ENCODE results near the gene TTC6. TPM values are rescaled to one million over a fixed set of nuclear protein-coding genes. Genes with fewer than 3 reads are reported as not detected.
"Not testable (repeated sequence)": the region's sequence is repeated elsewhere in the genome, so short reads cannot be mapped to it uniquely, and the experiment has no call there.

The TTC6 gene
- polyA plus RNA-seq: not detected

DNA sequence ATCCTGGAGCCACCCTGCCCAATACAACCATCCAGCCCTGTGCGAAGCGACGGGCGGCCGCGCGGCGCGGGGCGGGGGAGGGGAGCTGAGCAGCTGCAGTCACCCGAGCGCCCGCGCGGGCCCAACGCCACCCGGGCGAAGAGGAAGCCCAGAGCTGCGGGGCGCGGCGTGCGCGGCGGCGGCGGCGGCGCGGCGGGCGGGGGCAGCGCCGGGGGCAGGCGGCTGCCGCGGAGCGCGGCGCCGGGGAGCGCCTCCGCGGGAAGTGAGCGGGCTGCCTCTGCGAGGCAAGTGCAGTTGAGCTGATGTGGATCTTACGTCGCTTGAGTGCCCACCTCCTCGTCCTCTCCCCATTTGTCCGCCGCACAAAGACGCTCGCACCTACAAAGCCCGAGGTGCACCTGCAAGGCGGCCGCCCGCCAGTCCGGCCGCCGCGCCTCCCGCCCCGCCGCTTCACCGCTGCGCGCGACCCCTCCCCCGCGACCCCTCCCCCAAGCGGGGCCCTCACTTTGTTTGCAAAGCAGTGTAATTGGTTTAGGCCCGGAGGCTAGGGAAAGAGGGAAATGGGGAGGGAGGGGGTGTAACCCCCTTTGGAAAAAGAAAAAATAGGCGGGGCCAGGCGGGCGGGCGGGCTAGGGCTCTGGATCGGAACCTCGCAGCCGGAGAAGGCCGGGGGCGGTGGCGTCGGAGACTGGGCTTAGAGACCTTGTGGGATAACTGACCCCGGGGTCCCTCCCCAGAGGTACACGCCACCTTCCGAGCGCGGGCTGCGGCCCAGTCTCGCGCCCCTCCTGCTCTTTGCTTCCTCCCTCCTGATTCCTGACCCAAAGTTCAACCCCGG, at the start of gene TTC6, which contains the start of gene FOXA1:
TSS of gene TTC6 (plus strand) at position 659 of the 838 bp plus-strand sequence. CDS start 26,436 bp downstream, outside the sequence.
TSS of gene FOXA1 (minus strand) at position 279 of the 838 bp plus-strand sequence. CDS start at position 2, 277 bp downstream.
- H3K9me3 Mint-ChIP-seq: peaks cover 10 to 61% (median 37%) of the 10 kb centered on the region in 6 donors
- no peak for DNase-seq
- peaks cover 32 to 56% (median 34%) of the 10 kb centered on the region in 3 donors for H3K27me3 Mint-ChIP-seq (ENCODE audit: low read depth in 3 of 3)
- peaks cover 11 to 24% of the 10 kb centered on the region in 2 donors for H3K4me1 Mint-ChIP-seq
- H3K27ac Mint-ChIP-seq: no peak within 1 kb of the TSS
- H3K4me3 Mint-ChIP-seq: peak within 1 kb of the TSS; percentile 21 to 60 (median 48)
- H3K36me3 Mint-ChIP-seq: peaks cover 0 to 19% (median 18%) of the 10 kb centered on the region in 3 donors

GRCh38 chr14:37546621-37547447, 48.6 kb upstream of the TTC6 start:
- H3K9me3 Mint-ChIP-seq: peaks cover 0 to 19% (median 1%) of the 10 kb centered on the region in 6 donors
- DNase-seq: no peak
- H3K4me1 Mint-ChIP-seq: no peaks in the 10 kb centered on the region

GRCh38 chr14:37550511-37550910, 44.9 kb upstream of the TTC6 start:
- Mint-ChIP-seq H3K4me3 (no peak overlapping the region), H3K36me3 (peaks cover 0 to 5% (median 0%) of the 10 kb centered on the region in 3 donors), H3K4me1 (no peaks in the 10 kb centered on the region)

More at GRCh38 chr14:37546621-37547447, 48.6 kb upstream of the TTC6 start:
- H3K36me3 Mint-ChIP-seq: no peaks in the 10 kb centered on the region
- no peaks in the 10 kb centered on the region for H3K27me3 Mint-ChIP-seq (ENCODE audit: low read depth in 3 of 3)
- no peak overlapping the region for H3K4me3 Mint-ChIP-seq
- no peak overlapping the region for H3K27ac Mint-ChIP-seq

DNA sequence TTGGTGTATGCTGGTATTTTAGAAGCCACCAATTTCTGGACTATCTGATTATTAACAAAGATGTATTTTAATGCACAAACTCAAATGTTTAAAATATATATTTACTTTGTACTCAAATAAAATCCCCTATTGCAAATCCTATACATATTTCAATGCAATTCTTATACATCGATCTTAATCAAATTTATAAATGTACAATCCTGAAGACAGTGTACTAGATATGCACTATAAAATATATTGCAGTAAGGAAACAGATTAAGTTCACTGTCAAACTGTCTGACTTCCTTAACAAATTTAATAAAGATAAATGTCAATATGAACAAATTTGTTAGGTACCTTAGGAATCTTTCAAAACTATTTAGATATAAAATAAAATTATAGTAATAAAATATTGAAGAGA, 44.3 kb upstream of the TTC6 start:
- Mint-ChIP-seq H3K4me3 (no peak overlapping the region), H3K27me3 (ENCODE audit: low read depth in 3 of 3) (no peaks in the 10 kb centered on the region), H3K36me3 (peaks cover 0 to 5% (median 0%) of the 10 kb centered on the region in 3 donors), H3K27ac (no peak overlapping the region), H3K4me1 (no peaks in the 10 kb centered on the region), H3K9me3 (peaks cover 3 to 25% (median 7%) of the 10 kb centered on the region in 6 donors)
- no peak for DNase-seq

More at GRCh38 chr14:37550511-37550910, 44.9 kb upstream of the TTC6 start:
- peaks cover 3 to 29% (median 7%) of the 10 kb centered on the region in 6 donors for H3K9me3 Mint-ChIP-seq
- DNase-seq: no peak
- no peaks in the 10 kb centered on the region for H3K27me3 Mint-ChIP-seq (ENCODE audit: low read depth in 3 of 3)
- H3K27ac Mint-ChIP-seq: no peak overlapping the region

DNA sequence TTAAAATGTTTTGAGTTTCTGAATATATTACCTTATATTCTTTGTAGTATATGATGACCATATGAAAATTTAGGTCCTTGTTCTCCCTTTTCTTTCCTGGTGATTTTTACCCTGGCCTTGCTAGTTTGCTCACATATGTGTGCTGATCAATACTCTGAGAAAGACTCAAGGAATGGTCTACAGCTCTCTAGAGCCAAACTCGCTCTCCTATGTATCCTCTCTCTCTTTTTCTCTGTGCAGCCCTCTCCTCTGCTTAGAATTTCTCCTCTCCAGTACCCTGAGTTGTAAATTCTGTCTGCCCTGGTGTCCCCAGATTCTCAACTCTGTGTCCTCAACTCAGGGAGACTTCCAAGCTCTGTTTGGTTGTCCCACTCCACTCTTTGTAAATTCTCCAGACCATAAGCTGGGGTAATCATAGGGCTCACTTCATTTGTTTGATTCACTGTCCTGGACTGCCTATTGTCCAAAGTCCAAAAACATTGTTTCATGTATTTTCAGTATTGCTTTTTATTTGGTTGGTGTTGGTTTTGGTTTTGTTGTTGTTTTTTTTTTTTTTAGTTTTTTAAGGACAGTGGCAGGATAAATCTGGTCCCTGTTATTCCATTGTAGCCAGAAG, 41.4 kb upstream of the TTC6 start:
- Mint-ChIP-seq H3K36me3 (peaks cover 4 to 9% (median 4%) of the 10 kb centered on the region in 3 donors), H3K4me3 (no peak overlapping the region), H3K4me1 (no peaks in the 10 kb centered on the region), H3K9me3 (peaks cover 9 to 51% (median 20%) of the 10 kb centered on the region in 6 donors), H3K27ac (no peak overlapping the region), H3K27me3 (ENCODE audit: low read depth in 3 of 3) (peaks cover 0 to 1% (median 0%) of the 10 kb centered on the region in 3 donors)
- DNase-seq: no peak

GRCh38 chr14:37555596-37555995, 39.8 kb upstream of the TTC6 start:
- H3K4me1 Mint-ChIP-seq; H3K4me3 Mint-ChIP-seq; H3K27me3 Mint-ChIP-seq (ENCODE audit: low read depth in 3 of 3); H3K36me3 Mint-ChIP-seq; DNase-seq; H3K27ac Mint-ChIP-seq: not testable (repeated sequence)
- H3K9me3 Mint-ChIP-seq: peaks cover 12 to 52% (median 21%) of the 10 kb centered on the region in 6 donors

- Mint-ChIP-seq H3K4me1 (no peaks in the 10 kb centered on the region), H3K4me3 (no peak overlapping the region), H3K27ac (no peak overlapping the region), H3K27me3 (ENCODE audit: low read depth in 3 of 3) (peaks cover 0 to 1% (median 0%) of the 10 kb centered on the region in 3 donors), H3K9me3 (peaks cover 9 to 37% (median 25%) of the 10 kb centered on the region in 6 donors), H3K36me3 (peaks cover 4 to 8% (median 4%) of the 10 kb centered on the region in 3 donors)
- DNase-seq: no peak
These were observed 36.7 kb upstream of the TTC6 start for GRCh38 chr14:37558740-37559139.

GRCh38 chr14:37559386-37559785, 36.0 kb upstream of the TTC6 start:
- Mint-ChIP-seq H3K4me1 (no peaks in the 10 kb centered on the region), H3K27ac (no peak overlapping the region), H3K4me3 (no peak overlapping the region), H3K9me3 (peaks cover 9 to 31% (median 22%) of the 10 kb centered on the region in 6 donors), H3K27me3 (ENCODE audit: low read depth in 3 of 3) (peaks cover 0 to 1% (median 0%) of the 10 kb centered on the region in 3 donors), H3K36me3 (peaks cover 4% of the 10 kb centered on the region in 3 donors)
- no peak for DNase-seq

DNA sequence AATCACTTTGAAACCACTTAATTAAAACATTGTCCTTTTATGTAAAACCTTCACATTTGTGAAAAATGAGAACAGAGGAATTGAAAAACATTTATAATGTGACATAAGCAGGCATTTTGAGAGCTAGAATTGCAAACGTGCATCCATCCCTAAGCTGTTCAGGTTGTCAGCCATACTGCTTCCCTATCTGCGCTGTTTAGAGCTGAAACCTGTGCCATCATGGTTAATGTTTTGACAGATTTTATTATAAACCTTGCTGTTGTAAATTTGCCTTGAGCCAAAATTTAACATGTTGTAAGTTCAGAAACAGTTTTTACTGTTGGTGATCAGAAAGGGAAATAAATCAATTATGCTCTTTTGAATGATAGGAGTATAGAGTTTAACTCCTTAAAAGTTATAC, 32.2 kb upstream of the TTC6 start:
- Mint-ChIP-seq H3K36me3 (no peaks in the 10 kb centered on the region), H3K4me3 (no peak overlapping the region)

GRCh38 chr14:37565550-37565949, 29.9 kb upstream of the TTC6 start:
- Mint-ChIP-seq H3K27ac (no peak overlapping the region), H3K9me3 (peaks cover 0 to 9% (median 4%) of the 10 kb centered on the region in 6 donors), H3K27me3 (ENCODE audit: low read depth in 3 of 3) (no peaks in the 10 kb centered on the region), H3K4me3 (no peak overlapping the region), H3K36me3 (no peaks in the 10 kb centered on the region), H3K4me1 (no peaks in the 10 kb centered on the region)
- no peak for DNase-seq

More for the DNA sequence above, 32.2 kb upstream of the TTC6 start:
- H3K9me3 Mint-ChIP-seq: peaks cover 3 to 16% (median 7%) of the 10 kb centered on the region in 6 donors
- no peaks in the 10 kb centered on the region for H3K27me3 Mint-ChIP-seq (ENCODE audit: low read depth in 3 of 3)
- H3K27ac Mint-ChIP-seq: no peak overlapping the region
- no peaks in the 10 kb centered on the region for H3K4me1 Mint-ChIP-seq
- no peak for DNase-seq

GRCh38 chr14:37566811-37567371, 28.5 kb upstream of the TTC6 start:
- H3K4me3 Mint-ChIP-seq: no peak overlapping the region
- H3K36me3 Mint-ChIP-seq: no peaks in the 10 kb centered on the region

GRCh38 chr14:37569729-37570128, 25.7 kb upstream of the TTC6 start:
- Mint-ChIP-seq H3K4me1 (no peaks in the 10 kb centered on the region), H3K9me3 (peaks cover 2 to 42% (median 7%) of the 10 kb centered on the region in 6 donors), H3K27ac (no peak overlapping the region), H3K36me3 (no peaks in the 10 kb centered on the region), H3K27me3 (ENCODE audit: low read depth in 3 of 3) (no peaks in the 10 kb centered on the region), H3K4me3 (no peak overlapping the region)
- DNase-seq: no peak

More at GRCh38 chr14:37566811-37567371, 28.5 kb upstream of the TTC6 start:
- peaks cover 0 to 19% (median 4%) of the 10 kb centered on the region in 6 donors for H3K9me3 Mint-ChIP-seq
- H3K4me1 Mint-ChIP-seq: no peaks in the 10 kb centered on the region
- H3K27me3 Mint-ChIP-seq (ENCODE audit: low read depth in 3 of 3): no peaks in the 10 kb centered on the region
- DNase-seq: no peak
- no peak overlapping the region for H3K27ac Mint-ChIP-seq

- H3K27me3 Mint-ChIP-seq (ENCODE audit: low read depth in 3 of 3): no peaks in the 10 kb centered on the region
- no peak overlapping the region for H3K27ac Mint-ChIP-seq
- DNase-seq: no peak
- no peaks in the 10 kb centered on the region for H3K4me1 Mint-ChIP-seq
- peaks cover 2 to 42% (median 11%) of the 10 kb centered on the region in 6 donors for H3K9me3 Mint-ChIP-seq
- H3K4me3 Mint-ChIP-seq: no peak overlapping the region
- no peaks in the 10 kb centered on the region for H3K36me3 Mint-ChIP-seq
These were observed 24.0 kb upstream of the TTC6 start for GRCh38 chr14:37571391-37571790.
